BJ (cell line): ENCODE data around the gene PLD4. TPM values are rescaled to one million over a fixed set of nuclear protein-coding genes. Genes with fewer than 3 reads are reported as not detected.

Source experiments
- CTCF ChIA-PET: fragments of 350-600 bp; formaldehyde crosslinking; extraction: SDS; loops from one replicate; lab custom pipeline; 2021; ENCODE audit warnings: antibody characterized with exemption, inconsistent platforms; lab: Yijun Ruan, JAX
- POLR2A ChIA-PET: fragments of 300-600 bp; sonication (Branson Sonifier 250); formaldehyde crosslinking; extraction: SDS; loops from one replicate; lab custom pipeline; 2021; ENCODE audit warnings: antibody characterized with exemption; lab: Charles Lee
- DNase-seq: peaks from one replicate; pipeline ENCODE4 v3.0.0-alpha.2; 2011; ENCODE audit warnings: low read depth
- H3K27me3 ChIP-seq: 2 replicates; pipeline ENCODE4 v1.6.0; 2011; ENCODE audit warnings: low read length; ENCODE audit not compliant: control insufficient read depth, insufficient read depth
- H3K36me3 ChIP-seq: 2 replicates; pipeline ENCODE4 v1.5.1; 2011; ENCODE audit warnings: low read length; ENCODE audit not compliant: control insufficient read depth, insufficient read depth
- H3K4me3 ChIP-seq: 2 replicates; pipeline ENCODE4 v1.5.1; 2011; ENCODE audit warnings: low read depth, mild to moderate bottlenecking, control low read depth, low read length
- polyA plus RNA-seq: library from polyadenylated mRNA; depleted of rRNA; stranded (reverse); fragments of >200 nt; gene quantifications from 2 replicates; pipeline ENCODE4 v1.2.3, GENCODE V29; 2011
- TF ChIP-seq, protein P1 (sequence below): IDR thresholded peaks from 2 replicates; pipeline ENCODE4 v1.5.1; 2011; ENCODE audit warnings: low read depth, mild to moderate bottlenecking, control low read depth, inconsistent platforms, low read length, moderate library complexity; ENCODE audit not compliant: insufficient read depth

PLD4 gene
- polyA plus RNA-seq, 1 experiment, result 0.02 TPM

- ChIA-PET CTCF (interaction anchor here (0.9 to 1.4 kb wide), 2 partner anchors 14 to 16 kb away, joined by 3 to 6 read pairs; no protein-coding TSS in a partner anchor), POLR2A (no interaction called here)
- Histone ChIP-seq H3K4me3 (no peak overlapping the region), H3K27me3 (no peaks in the 10 kb centered on the region), H3K36me3 (peaks cover 26% of the 10 kb centered on the region)
- DNase-seq, result no peak
- TF ChIP-seq, protein P1, sequence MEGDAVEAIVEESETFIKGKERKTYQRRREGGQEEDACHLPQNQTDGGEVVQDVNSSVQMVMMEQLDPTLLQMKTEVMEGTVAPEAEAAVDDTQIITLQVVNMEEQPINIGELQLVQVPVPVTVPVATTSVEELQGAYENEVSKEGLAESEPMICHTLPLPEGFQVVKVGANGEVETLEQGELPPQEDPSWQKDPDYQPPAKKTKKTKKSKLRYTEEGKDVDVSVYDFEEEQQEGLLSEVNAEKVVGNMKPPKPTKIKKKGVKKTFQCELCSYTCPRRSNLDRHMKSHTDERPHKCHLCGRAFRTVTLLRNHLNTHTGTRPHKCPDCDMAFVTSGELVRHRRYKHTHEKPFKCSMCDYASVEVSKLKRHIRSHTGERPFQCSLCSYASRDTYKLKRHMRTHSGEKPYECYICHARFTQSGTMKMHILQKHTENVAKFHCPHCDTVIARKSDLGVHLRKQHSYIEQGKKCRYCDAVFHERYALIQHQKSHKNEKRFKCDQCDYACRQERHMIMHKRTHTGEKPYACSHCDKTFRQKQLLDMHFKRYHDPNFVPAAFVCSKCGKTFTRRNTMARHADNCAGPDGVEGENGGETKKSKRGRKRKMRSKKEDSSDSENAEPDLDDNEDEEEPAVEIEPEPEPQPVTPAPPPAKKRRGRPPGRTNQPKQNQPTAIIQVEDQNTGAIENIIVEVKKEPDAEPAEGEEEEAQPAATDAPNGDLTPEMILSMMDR, result no peak
Observed at GRCh38 chr14:104879983-104880565, 44.6 kb upstream of the PLD4 start.

DNA sequence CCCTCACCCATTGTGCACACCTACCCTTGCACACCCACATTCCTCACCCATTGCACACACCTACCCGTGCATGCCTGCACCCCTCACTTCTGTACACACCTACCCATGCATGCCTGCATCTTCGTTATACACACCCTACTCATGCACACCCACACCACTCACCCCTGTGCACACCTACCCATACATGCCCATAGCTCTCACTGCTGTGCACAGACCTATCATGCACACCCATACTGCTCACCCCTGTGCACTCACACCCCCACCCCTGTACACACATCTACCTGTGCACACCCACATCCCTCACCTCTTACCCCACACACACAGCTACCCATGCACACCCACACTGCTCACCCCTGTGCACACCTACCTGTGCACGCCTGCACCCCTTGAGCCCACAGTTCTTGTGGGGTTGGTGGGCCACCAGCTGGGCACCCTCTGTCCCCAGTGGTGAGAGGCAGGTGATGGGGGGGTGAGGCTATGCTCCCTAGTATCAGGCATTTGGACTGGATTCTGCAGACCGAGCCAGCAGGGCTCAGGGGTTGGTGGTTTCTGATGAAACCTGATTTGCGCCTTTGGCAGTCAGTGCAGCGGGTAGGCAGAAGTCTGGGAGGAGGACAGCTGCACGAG is 44.0 kb upstream of the PLD4 start:
- no peak overlapping the region for H3K4me3 ChIP-seq

DNA sequence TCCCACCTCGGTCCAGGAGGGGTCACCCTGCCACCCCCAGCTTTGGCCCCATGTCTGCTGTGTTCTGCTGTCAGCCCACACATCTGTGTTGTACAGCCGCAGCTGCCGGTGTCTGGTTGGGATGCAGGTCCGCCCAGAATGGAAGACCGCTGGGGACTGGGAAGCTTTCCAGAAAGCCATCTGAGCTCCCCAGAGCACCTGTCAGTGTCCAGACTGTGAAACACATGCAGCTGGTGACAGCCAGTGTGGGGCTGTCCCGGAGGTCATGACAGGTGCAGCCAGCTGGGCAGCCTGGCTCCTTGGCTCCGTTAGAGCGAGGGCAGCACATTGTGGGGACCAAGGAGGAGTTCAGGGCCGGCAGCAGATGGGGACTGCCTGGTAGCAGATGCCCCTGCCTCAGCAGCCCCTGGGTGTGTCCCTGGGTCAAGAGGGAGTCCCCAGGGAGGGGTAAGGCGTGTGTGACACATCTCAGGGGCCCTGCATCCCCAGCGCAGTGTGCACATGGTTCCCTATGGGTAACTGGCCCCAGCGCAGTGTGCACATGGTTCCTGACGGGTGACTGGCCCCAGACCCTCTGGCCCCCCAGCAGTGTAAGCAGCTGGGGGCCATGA is 43.2 kb upstream of the PLD4 start:
- ChIA-PET CTCF (no interaction called here), POLR2A (no interaction called here)
- H3K27me3 ChIP-seq, result no peaks in the 10 kb centered on the region
- TF ChIP-seq, protein P1, result no peak
- peaks cover 31% of the 10 kb centered on the region for H3K36me3 ChIP-seq
- DNase-seq, result no peak
- no peak overlapping the region for H3K4me3 ChIP-seq

More for the DNA sequence above, 44.0 kb upstream of the PLD4 start:
- Histone ChIP-seq H3K27me3 (no peaks in the 10 kb centered on the region), H3K36me3 (peaks cover 29% of the 10 kb centered on the region)
- ChIA-PET POLR2A (no interaction called here), CTCF (interaction anchor here (0.9 to 1.4 kb wide), 2 partner anchors 13 to 15 kb away, joined by 3 to 6 read pairs; no protein-coding TSS in a partner anchor)
- TF ChIP-seq, protein P1, result no peak
- no peak for DNase-seq

GRCh38 chr14:104882325-104882973 is 42.2 kb upstream of the PLD4 start:
- no peaks in the 10 kb centered on the region for H3K27me3 ChIP-seq
- no peak for DNase-seq
- TF ChIP-seq, protein P1, result no peak
- CTCF ChIA-PET, result no interaction called here
- POLR2A ChIA-PET, result no interaction called here
- no peak overlapping the region for H3K4me3 ChIP-seq
- H3K36me3 ChIP-seq, result peaks cover 37% of the 10 kb centered on the region
